Fibroblast of lung (primary cell): ENCODE data around the gene KEAP1. TPM values are rescaled to one million over a fixed set of nuclear protein-coding genes. Genes with fewer than 3 reads are reported as not detected.
A peak's percentile ranks its signal among the peaks of the same experiment; 100 is the strongest.

Experiments
- DNase-seq, 2 donors: peaks; one replicate each; pipeline versions ENCODE4 v3.0.0 to v3.0.0-alpha.2; 2010; ENCODE audit warnings: low read depth in 2 of 2
- H2AFZ ChIP-seq: 2 replicates; pipeline ENCODE4 v1.5.1; 2012; ENCODE audit warnings: low read length, control low read depth, inconsistent platforms
- H3K27ac ChIP-seq: 2 replicates; pipeline ENCODE4 v1.5.1; 2011; ENCODE audit warnings: low read length, control low read depth; ENCODE audit not compliant: insufficient read depth
- H3K27me3 ChIP-seq: 2 replicates; pipeline ENCODE4 v1.5.1; 2011; ENCODE audit warnings: mild to moderate bottlenecking, low read length; ENCODE audit not compliant: control insufficient read depth, insufficient read depth
- H3K36me3 ChIP-seq: 2 replicates; pipeline ENCODE4 v1.5.1; 2011; ENCODE audit warnings: low read length; ENCODE audit not compliant: control insufficient read depth, insufficient read depth
- H3K4me1 ChIP-seq: 2 replicates; pipeline ENCODE4 v1.5.1; 2011; ENCODE audit warnings: low read length; ENCODE audit not compliant: control insufficient read depth, insufficient read depth; ENCODE audit errors: extremely low read depth
- H3K4me2 ChIP-seq: 2 replicates; pipeline ENCODE4 v1.5.1; 2011; ENCODE audit warnings: low read length, control low read depth; ENCODE audit not compliant: insufficient read depth; ENCODE audit errors: extremely low read depth
- H3K4me3 ChIP-seq, 4 experiments: fragments of 200-600 bp in 1 of 4; sonication (generic) in 1 of 4; replicated peaks in 1 of 4; 2 replicates each; pipeline ENCODE4 v1.5.1; 2011 to 2016; ENCODE audit warnings: low read length in 4 of 4, low read depth in 3 of 4, mild to moderate bottlenecking in 3 of 4, control low read depth in 2 of 4, inconsistent platforms in 1 of 4, mixed read lengths in 1 of 4; ENCODE audit not compliant: insufficient read depth in 1 of 4; ENCODE audit errors: control extremely low read depth in 1 of 4
- H3K79me2 ChIP-seq: 2 replicates; pipeline ENCODE4 v1.5.1; 2012; ENCODE audit warnings: mild to moderate bottlenecking, low read length, inconsistent platforms; ENCODE audit not compliant: control insufficient read depth, insufficient read depth
- H3K9ac ChIP-seq: 2 replicates; pipeline ENCODE4 v1.5.1; 2011; ENCODE audit warnings: mild to moderate bottlenecking, low read length, control low read depth; ENCODE audit not compliant: insufficient read depth
- H3K9me3 ChIP-seq: 2 replicates; pipeline ENCODE4 v1.5.1; 2012; ENCODE audit warnings: low read depth, low read length; ENCODE audit not compliant: control insufficient read depth, insufficient read depth
- H4K20me1 ChIP-seq: 2 replicates; pipeline ENCODE4 v1.5.1; 2011; ENCODE audit warnings: low read length; ENCODE audit not compliant: control insufficient read depth, insufficient read depth; ENCODE audit errors: extremely low read depth
- CTCF ChIP-seq, 2 donors: IDR thresholded peaks in 1 of 2; conservative IDR thresholded peaks in 1 of 2; 1 replicate in 1 of 2; 2 replicates in 1 of 2; pipeline ENCODE4 v1.5.1; 2011 to 2012; ENCODE audit warnings: low read length in 2 of 2, control low read depth in 1 of 2, inconsistent platforms in 1 of 2, low read depth in 1 of 2, mild to moderate bottlenecking in 1 of 2
- EZH2 ChIP-seq: IDR thresholded peaks from 2 replicates; pipeline ENCODE4 v1.5.1; 2012; ENCODE audit warnings: low read length, control low read depth, mild to moderate bottlenecking; ENCODE audit errors: missing control alignments
- polyA plus RNA-seq, 2 donors: library from polyadenylated mRNA; depleted of rRNA in 1 of 2; stranded (reverse) in 1 of 2; unstranded in 1 of 2; fragments of >200 nt; gene quantifications; 2 replicates each; pipeline ENCODE4 v1.2.1, GENCODE V29; 2011 to 2012; ENCODE audit warnings: missing spikeins in 1 of 2
- total RNA-seq: library from RNA; depleted of rRNA; stranded (reverse); fragments of >200 nt; gene quantifications from 2 replicates; pipeline ENCODE4 v1.2.1, GENCODE V29; 2014

Gene KEAP1
- total and polyA plus RNA-seq, 2 donors (not counting 1 experiment from before 2014, with no cell fraction given) = 36.1 to 103 TPM

GRCh38 chr19:10471909-10472308, 31.2 kb downstream of the KEAP1 start:
- Histone ChIP-seq H3K9me3 (no peaks in the 10 kb centered on the region), H4K20me1 (no peaks in the 10 kb centered on the region), H2AFZ (no peak overlapping the region), H3K79me2 (no peaks in the 10 kb centered on the region), H3K9ac (no peak overlapping the region), H3K4me1 (no peaks in the 10 kb centered on the region), H3K4me3 (no peak overlapping the region), H3K27ac (no peak overlapping the region), H3K4me2 (no peak overlapping the region), H3K27me3 (no peaks in the 10 kb centered on the region), H3K36me3 (peaks cover 2% of the 10 kb centered on the region)
- DNase-seq = peak; percentile 38 to 56
- TF ChIP-seq CTCF (conservative IDR thresholded peaks at IDR 0.05 in 1 of 2, IDR thresholded peaks at IDR 0.05 in 1 of 2; ENCODE audit: low read depth in 1 of 2, low read length in 2 of 2) (peak; percentile 33 to 48), EZH2 (no peak)

GRCh38 chr19:10468133-10468532, 35.0 kb downstream of the KEAP1 start:
- Histone ChIP-seq H3K4me3 (no peak overlapping the region), H3K79me2 (no peaks in the 10 kb centered on the region), H4K20me1 (no peaks in the 10 kb centered on the region), H3K9ac (no peak overlapping the region), H3K9me3 (no peaks in the 10 kb centered on the region), H3K27me3 (no peaks in the 10 kb centered on the region), H3K4me2 (no peak overlapping the region), H3K36me3 (peaks cover 6% of the 10 kb centered on the region), H3K27ac (no peak overlapping the region), H2AFZ (no peak overlapping the region), H3K4me1 (no peaks in the 10 kb centered on the region)
- no peak for DNase-seq
- no peak for TF ChIP-seq EZH2
- TF ChIP-seq CTCF (conservative IDR thresholded peaks at IDR 0.05 in 1 of 2, IDR thresholded peaks at IDR 0.05 in 1 of 2; ENCODE audit: low read depth in 1 of 2, low read length in 2 of 2) = no peak

- Histone ChIP-seq H3K27ac (no peak overlapping the region), H3K27me3 (no peaks in the 10 kb centered on the region), H3K4me2 (no peak overlapping the region), H3K9me3 (no peaks in the 10 kb centered on the region), H3K36me3 (peaks cover 6% of the 10 kb centered on the region), H3K4me3 (no peak overlapping the region), H3K79me2 (no peaks in the 10 kb centered on the region), H2AFZ (no peak overlapping the region), H3K4me1 (no peaks in the 10 kb centered on the region), H4K20me1 (no peaks in the 10 kb centered on the region), H3K9ac (no peak overlapping the region)
- DNase-seq = no peak
- TF ChIP-seq EZH2 (no peak), CTCF (conservative IDR thresholded peaks at IDR 0.05 in 1 of 2, IDR thresholded peaks at IDR 0.05 in 1 of 2; ENCODE audit: low read depth in 1 of 2, low read length in 2 of 2) (no peak)
Measured at GRCh38 chr19:10467104-10467706, 36.0 kb downstream of the KEAP1 start.
